Nephron (organoid): ENCODE measurements around the gene TIMM13.
"Not testable (repeated sequence)": the region's sequence is repeated elsewhere in the genome, so short reads cannot be mapped to it uniquely, and the experiment has no call there.

Experiments used
- H3K27ac Mint-ChIP-seq, 3 experiments: 2 replicates each; pipeline ENCODE4 v1.8.0; 2020; ENCODE audit warnings: mixed read lengths in 3 of 3, mild to moderate bottlenecking in 2 of 3, moderate library complexity in 1 of 3
- H3K27me3 Mint-ChIP-seq: 2 replicates; pipeline ENCODE4 v1.8.0; 2021; ENCODE audit warnings: low read depth, mild to moderate bottlenecking, moderate library complexity, mixed read lengths
- H3K36me3 Mint-ChIP-seq: 2 replicates; pipeline ENCODE4 v1.8.0; 2020; ENCODE audit warnings: low read depth, mixed read lengths
- H3K4me1 Mint-ChIP-seq: 2 replicates; pipeline ENCODE4 v1.8.0; 2020; ENCODE audit warnings: mixed read lengths
- H3K4me3 Mint-ChIP-seq, 3 experiments: 2 replicates each; pipeline ENCODE4 v1.8.0; 2020; ENCODE audit warnings: mild to moderate bottlenecking in 3 of 3, mixed read lengths in 3 of 3, moderate library complexity in 2 of 3
- H3K9me3 Mint-ChIP-seq: 2 replicates; pipeline ENCODE4 v1.8.0; 2020; ENCODE audit warnings: mixed read lengths
- TF ChIP-seq, protein P1 (sequence below), 3 experiments: fragments of 200-600 bp; sonication (generic); IDR thresholded peaks; one replicate each; pipeline ENCODE4 v1.5.0; 2021; ENCODE audit warnings: antibody characterized with exemption in 3 of 3; ENCODE audit not compliant: unreplicated experiment in 3 of 3

The TIMM13 gene

GRCh38 chr19:2462635-2463421 is 35.4 kb upstream of the TIMM13 start:
- Mint-ChIP-seq H3K4me1 (peaks cover 6% of the 10 kb centered on the region), H3K36me3 (no peaks in the 10 kb centered on the region), H3K9me3 (no peaks in the 10 kb centered on the region), H3K27me3 (no peaks in the 10 kb centered on the region), H3K27ac (peak overlapping the region; percentile 18 to 59 (median 37)), H3K4me3 (peak overlapping the region; percentile 71 to 81 (median 74))
- TF ChIP-seq, protein P1, sequence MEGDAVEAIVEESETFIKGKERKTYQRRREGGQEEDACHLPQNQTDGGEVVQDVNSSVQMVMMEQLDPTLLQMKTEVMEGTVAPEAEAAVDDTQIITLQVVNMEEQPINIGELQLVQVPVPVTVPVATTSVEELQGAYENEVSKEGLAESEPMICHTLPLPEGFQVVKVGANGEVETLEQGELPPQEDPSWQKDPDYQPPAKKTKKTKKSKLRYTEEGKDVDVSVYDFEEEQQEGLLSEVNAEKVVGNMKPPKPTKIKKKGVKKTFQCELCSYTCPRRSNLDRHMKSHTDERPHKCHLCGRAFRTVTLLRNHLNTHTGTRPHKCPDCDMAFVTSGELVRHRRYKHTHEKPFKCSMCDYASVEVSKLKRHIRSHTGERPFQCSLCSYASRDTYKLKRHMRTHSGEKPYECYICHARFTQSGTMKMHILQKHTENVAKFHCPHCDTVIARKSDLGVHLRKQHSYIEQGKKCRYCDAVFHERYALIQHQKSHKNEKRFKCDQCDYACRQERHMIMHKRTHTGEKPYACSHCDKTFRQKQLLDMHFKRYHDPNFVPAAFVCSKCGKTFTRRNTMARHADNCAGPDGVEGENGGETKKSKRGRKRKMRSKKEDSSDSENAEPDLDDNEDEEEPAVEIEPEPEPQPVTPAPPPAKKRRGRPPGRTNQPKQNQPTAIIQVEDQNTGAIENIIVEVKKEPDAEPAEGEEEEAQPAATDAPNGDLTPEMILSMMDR (IDR thresholded peaks at IDR 0.05; ENCODE audit: unreplicated experiment in 3 of 3) = no peak

DNA sequence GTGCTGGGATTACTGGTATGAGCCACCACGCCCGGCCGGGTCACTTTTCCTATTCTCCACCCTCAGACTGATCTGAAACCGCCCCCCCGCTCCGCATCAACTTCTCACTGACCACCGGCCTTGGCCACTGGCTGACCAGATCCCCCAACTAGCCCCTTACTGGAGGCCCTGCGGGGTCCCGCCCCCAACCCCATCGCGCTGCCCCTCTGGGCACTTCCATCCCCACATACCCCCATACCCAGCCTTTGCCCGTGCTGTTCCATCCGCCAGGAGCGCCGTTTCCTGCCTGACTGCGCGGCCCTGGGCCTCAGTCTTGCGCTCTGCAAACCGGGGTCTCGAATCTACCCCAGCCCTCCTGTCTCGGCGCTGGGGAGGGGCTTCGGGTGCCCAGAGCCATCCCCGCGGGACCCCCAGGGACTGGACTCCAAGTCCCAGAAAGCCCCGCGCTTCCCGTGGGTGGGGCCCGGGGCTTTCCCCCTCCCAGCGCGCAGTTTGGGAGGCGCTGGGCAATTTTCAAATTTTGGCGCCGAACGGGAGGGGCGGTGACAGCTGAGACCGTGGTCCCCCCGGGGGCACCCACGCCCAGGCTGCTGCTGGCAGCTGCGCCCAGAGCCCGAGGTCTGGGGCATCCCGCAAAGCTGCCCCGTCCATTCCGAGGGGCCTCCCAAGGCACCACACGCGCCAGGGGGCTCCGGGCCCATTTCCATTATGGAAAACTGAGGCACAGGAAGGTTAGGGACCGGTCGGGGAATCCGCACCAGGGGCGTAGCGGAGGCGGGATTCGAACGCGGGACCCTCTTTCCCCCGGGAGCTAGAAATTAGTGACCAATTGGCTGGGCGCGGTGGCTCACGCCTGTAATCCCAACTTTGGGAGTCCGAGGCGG is 34.6 kb upstream of the TIMM13 start:
- Mint-ChIP-seq H3K36me3 (no peaks in the 10 kb centered on the region), H3K27me3 (no peaks in the 10 kb centered on the region), H3K9me3 (no peaks in the 10 kb centered on the region), H3K27ac (peak overlapping the region; percentile 35 to 77 (median 37)), H3K4me3 (peak overlapping the region; percentile 79 to 88 (median 85)), H3K4me1 (peaks cover 12% of the 10 kb centered on the region)
- TF ChIP-seq, protein P1 (IDR thresholded peaks at IDR 0.05; ENCODE audit: unreplicated experiment in 3 of 3) = no peak

DNA sequence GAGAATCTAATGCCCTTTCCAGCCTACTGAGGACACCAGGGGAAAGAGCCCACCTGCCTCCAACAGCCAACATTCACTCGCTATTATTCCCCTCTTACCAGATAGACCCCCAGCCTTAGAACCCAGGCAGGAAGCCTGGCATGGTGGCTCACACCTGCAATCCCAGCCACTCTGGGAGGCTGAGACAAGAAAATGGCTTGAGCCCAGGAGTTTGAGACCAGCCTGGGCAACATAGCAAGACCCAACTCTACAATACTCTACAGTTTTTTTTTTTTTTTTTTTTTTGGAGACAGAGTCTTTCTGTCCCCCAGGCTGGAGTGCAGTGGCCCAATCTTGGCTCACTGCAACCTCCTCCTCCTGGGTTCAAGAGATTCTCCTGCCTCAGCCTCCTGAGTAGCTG is 32.9 kb upstream of the TIMM13 start:
- TF ChIP-seq, protein P1 (IDR thresholded peaks at IDR 0.05; ENCODE audit: unreplicated experiment in 3 of 3) = no peak
- Mint-ChIP-seq H3K27ac (peak overlapping the region in 1 of 3 experiments; percentile 16), H3K36me3 (no peaks in the 10 kb centered on the region), H3K4me1 (peaks cover 14% of the 10 kb centered on the region), H3K4me3 (peak overlapping the region; percentile 63 to 67 (median 63)), H3K27me3 (no peaks in the 10 kb centered on the region), H3K9me3 (no peaks in the 10 kb centered on the region)

DNA sequence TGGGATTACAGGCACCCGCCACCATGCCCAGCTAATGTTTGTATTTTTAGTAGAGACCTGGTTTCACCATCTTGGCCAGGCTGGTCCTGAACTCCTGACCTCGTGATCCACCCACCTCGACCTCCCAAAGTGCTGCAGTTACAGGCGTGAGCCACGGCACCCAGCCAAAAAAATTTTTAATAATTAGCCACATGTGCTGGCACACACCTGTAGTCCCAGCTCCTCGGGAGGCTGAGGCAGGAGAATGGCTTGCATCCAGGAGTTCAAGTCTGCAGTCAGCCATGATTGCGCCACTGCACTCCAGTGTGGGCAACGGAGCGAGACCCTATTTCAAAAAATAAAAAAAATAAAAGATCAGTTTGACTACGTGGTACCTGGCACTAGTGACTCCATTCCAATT is 31.4 kb upstream of the TIMM13 start:
- not testable (repeated sequence) for H3K9me3 Mint-ChIP-seq, H3K27ac Mint-ChIP-seq, H3K4me3 Mint-ChIP-seq, H3K27me3 Mint-ChIP-seq, H3K36me3 Mint-ChIP-seq
- H3K4me1 Mint-ChIP-seq = peaks cover 21% of the 10 kb centered on the region

- Mint-ChIP-seq H3K4me3 (peak overlapping the region in 1 of 3 experiments; percentile 68), H3K27me3 (no peaks in the 10 kb centered on the region), H3K9me3 (no peaks in the 10 kb centered on the region), H3K27ac (no peak overlapping the region), H3K4me1 (peaks cover 21% of the 10 kb centered on the region), H3K36me3 (no peaks in the 10 kb centered on the region)
- TF ChIP-seq, protein P1 (IDR thresholded peaks at IDR 0.05; ENCODE audit: unreplicated experiment in 3 of 3) = no peak
Observed at GRCh38 chr19:2458054-2458453, 30.7 kb upstream of the TIMM13 start.

DNA sequence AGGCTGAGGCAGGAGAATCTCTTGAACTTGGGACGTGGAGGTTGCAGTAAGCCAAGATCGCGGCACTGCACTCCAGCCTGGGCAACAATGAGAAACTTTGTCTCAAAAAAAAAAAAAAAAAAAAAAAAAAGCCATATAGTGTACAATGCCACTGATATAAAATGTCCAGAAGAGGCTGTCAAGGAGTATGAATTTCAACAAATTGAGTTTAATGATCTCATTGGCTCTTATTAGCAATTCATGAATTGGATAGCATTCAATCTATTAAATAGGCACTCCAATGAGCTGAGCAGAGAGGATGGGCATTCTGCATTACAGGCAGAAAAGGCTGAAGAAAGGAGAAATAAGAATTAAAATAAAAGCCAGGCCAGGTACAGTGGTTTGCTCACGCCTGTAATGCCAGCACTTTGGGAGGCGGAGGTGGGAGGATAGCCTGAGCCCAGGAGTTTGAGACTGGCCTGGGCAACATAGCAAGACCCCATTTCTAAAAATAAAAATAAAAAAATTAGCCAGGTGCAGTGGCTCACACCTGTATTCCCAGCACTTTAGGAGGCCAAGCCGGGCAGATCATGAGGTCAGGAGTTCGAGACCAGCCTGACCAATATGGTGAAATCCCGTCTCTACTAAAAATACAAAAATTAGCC is 30.1 kb upstream of the TIMM13 start:
- H3K4me1 Mint-ChIP-seq = peaks cover 21% of the 10 kb centered on the region
- H3K27me3 Mint-ChIP-seq = peaks cover 1% of the 10 kb centered on the region
- no peaks in the 10 kb centered on the region for H3K36me3 Mint-ChIP-seq
- TF ChIP-seq, protein P1 (IDR thresholded peaks at IDR 0.05; ENCODE audit: unreplicated experiment in 3 of 3) = no peak
- peak overlapping the region in 2 of 3 experiments; percentile 94 to 96 for H3K27ac Mint-ChIP-seq
- H3K4me3 Mint-ChIP-seq = peak overlapping the region; percentile 89 to 96 (median 90)
- H3K9me3 Mint-ChIP-seq = no peaks in the 10 kb centered on the region
